ENCODE results near the gene RNF31. TPM values are rescaled to one million over a fixed set of nuclear protein-coding genes. Genes with fewer than 3 reads are reported as not detected.

The RNF31 gene
- total RNA-seq, 1 experiment from 2014 or later: 77.6 TPM

GRCh38 chr14:24141097-24141880, 6.0 kb upstream of the RNF31 start, which contains the start of gene EMC9:
Gene EMC9, minus strand, starts transcription at chr14:24141591. Its CDS starts 287 bp downstream, at chr14:24141304.
- peak; percentile 13 to 50 for TF ChIP-seq CTCF (IDR thresholded peaks at IDR 0.05; ENCODE audit: insufficient read depth in 1 of 2, low read depth in 1 of 2, low read length in 1 of 2, severe bottlenecking in 1 of 2, unreplicated experiment in 1 of 2)
- Mint-ChIP-seq H3K27me3 (ENCODE audit: insufficient read depth, unreplicated experiment) (no peaks in the 10 kb centered on the region), H3K27ac (ENCODE audit: unreplicated experiment) (peak within 1 kb of the TSS; percentile 88), H3K4me1 (ENCODE audit: low read depth, unreplicated experiment) (peaks cover 43% of the 10 kb centered on the region), H3K9me3 (ENCODE audit: unreplicated experiment) (no peaks in the 10 kb centered on the region), H3K36me3 (ENCODE audit: insufficient read depth, unreplicated experiment) (peaks cover 28% of the 10 kb centered on the region), H3K4me3 (ENCODE audit: unreplicated experiment) (peak within 1 kb of the TSS; percentile 99)
- CTCF ChIA-PET: interaction anchor here (0.6 to 1.7 kb wide), 8 partner anchors 10 to 188 kb away, joined by 3 to 13 read pairs (median 5); partner anchors contain the start of genes DCAF11, DHRS4, IRF9 and NRL
- Histone ChIP-seq H3K4me3 (ENCODE audit: low read depth, low read length) (peak within 1 kb of the TSS; percentile 84), H3K27me3 (replicated peaks; ENCODE audit: control insufficient read depth, insufficient read depth, low read length) (no peaks in the 10 kb centered on the region), H3K9me3 (no peaks in the 10 kb centered on the region), H3K36me3 (ENCODE audit: control insufficient read depth, insufficient read depth, low read length) (peaks cover 5% of the 10 kb centered on the region), H3K4me1 (no peaks in the 10 kb centered on the region; the same call in 1 of the 2 replicates)
- TSS peak; percentile 13 for BruUV-seq (replicated peaks)
- intact Hi-C loops (cut with micrococcal nuclease; ENCODE audit: unreplicated experiment): loop anchor here (1.0 to 2.0 kb wide), 3 partner anchors 20 to 72 kb away; partner anchors contain the start of genes CHMP4A, DCAF11, IRF9 and NRL
- POLR2A ChIA-PET: interaction anchor here (0.5 to 1.7 kb wide), 12 partner anchors 8 to 101 kb away, joined by 3 to 24 read pairs (median 4); partner anchors contain the start of genes CHMP4A, DCAF11, IPO4 and IRF9
- DNase-seq: peak; percentile 99 to 100

GRCh38 chr14:24143511-24143910, 3.8 kb upstream of the RNF31 start:
- peaks cover 48% of the 10 kb centered on the region for H3K36me3 Mint-ChIP-seq (ENCODE audit: insufficient read depth, unreplicated experiment)
- Histone ChIP-seq H3K4me3 (ENCODE audit: low read depth, low read length) (no peak overlapping the region), H3K4me1 (peaks cover 5% of the 10 kb centered on the region), H3K36me3 (ENCODE audit: control insufficient read depth, insufficient read depth, low read length) (peaks cover 5% of the 10 kb centered on the region), H3K9me3 (no peaks in the 10 kb centered on the region), H3K27me3 (replicated peaks; ENCODE audit: control insufficient read depth, insufficient read depth, low read length) (no peaks in the 10 kb centered on the region)
- H3K27ac Mint-ChIP-seq (ENCODE audit: unreplicated experiment): no peak overlapping the region
- DNase-seq: no peak
- no peaks in the 10 kb centered on the region for H3K27me3 Mint-ChIP-seq (ENCODE audit: insufficient read depth, unreplicated experiment)
- no TSS peak for BruUV-seq (replicated peaks)
- intact Hi-C loops (cut with micrococcal nuclease; ENCODE audit: unreplicated experiment): no loop called here
- ChIA-PET CTCF (no interaction called here), POLR2A (no interaction called here)
- H3K4me1 Mint-ChIP-seq (ENCODE audit: low read depth, unreplicated experiment): peaks cover 32% of the 10 kb centered on the region
- H3K9me3 Mint-ChIP-seq (ENCODE audit: unreplicated experiment): no peaks in the 10 kb centered on the region
- no peak for TF ChIP-seq CTCF (IDR thresholded peaks at IDR 0.05; ENCODE audit: insufficient read depth in 1 of 2, low read depth in 1 of 2, low read length in 1 of 2, severe bottlenecking in 1 of 2, unreplicated experiment in 1 of 2)
- peak overlapping the region; percentile 54 for H3K4me3 Mint-ChIP-seq (ENCODE audit: unreplicated experiment)

GRCh38 chr14:24144451-24144850, 2.8 kb upstream of the RNF31 start:
- Mint-ChIP-seq H3K27ac (ENCODE audit: unreplicated experiment) (no peak overlapping the region), H3K4me1 (ENCODE audit: low read depth, unreplicated experiment) (peaks cover 23% of the 10 kb centered on the region), H3K36me3 (ENCODE audit: insufficient read depth, unreplicated experiment) (peaks cover 45% of the 10 kb centered on the region), H3K9me3 (ENCODE audit: unreplicated experiment) (no peaks in the 10 kb centered on the region), H3K27me3 (ENCODE audit: insufficient read depth, unreplicated experiment) (no peaks in the 10 kb centered on the region), H3K4me3 (ENCODE audit: unreplicated experiment) (no peak overlapping the region)
- Histone ChIP-seq H3K9me3 (no peaks in the 10 kb centered on the region), H3K4me3 (ENCODE audit: low read depth, low read length) (no peak overlapping the region), H3K36me3 (ENCODE audit: control insufficient read depth, insufficient read depth, low read length) (peaks cover 2% of the 10 kb centered on the region; the same call in 1 of the 2 replicates), H3K4me1 (peaks cover 6% of the 10 kb centered on the region), H3K27me3 (replicated peaks; ENCODE audit: control insufficient read depth, insufficient read depth, low read length) (no peaks in the 10 kb centered on the region)
- POLR2A ChIA-PET: no interaction called here
- no peak for DNase-seq
- CTCF ChIA-PET: no interaction called here
- intact Hi-C loops (cut with micrococcal nuclease; ENCODE audit: unreplicated experiment): no loop called here
- no peak for TF ChIP-seq CTCF (IDR thresholded peaks at IDR 0.05; ENCODE audit: insufficient read depth in 1 of 2, low read depth in 1 of 2, low read length in 1 of 2, severe bottlenecking in 1 of 2, unreplicated experiment in 1 of 2)
- BruUV-seq (replicated peaks): no TSS peak

Measured in Caco-2 (cell line).